B cell (primary cell): Measurements from ENCODE around the gene ELFN2.

Experiments
- EZH2 ChIP-seq: IDR thresholded peaks from 2 replicates; pipeline ENCODE4 v1.6.1; 2012; ENCODE audit warnings: borderline replicate concordance, low read depth, mild to moderate bottlenecking, moderate library complexity, low read length; ENCODE audit not compliant: insufficient read depth, poor library complexity, severe bottlenecking
- TF ChIP-seq, protein P1 (sequence below): fragments of 200-600 bp; IDR thresholded peaks from one replicate; pipeline ENCODE4 v1.8.0; 2022; ENCODE audit warnings: antibody characterized with exemption, mild to moderate bottlenecking

DNA sequence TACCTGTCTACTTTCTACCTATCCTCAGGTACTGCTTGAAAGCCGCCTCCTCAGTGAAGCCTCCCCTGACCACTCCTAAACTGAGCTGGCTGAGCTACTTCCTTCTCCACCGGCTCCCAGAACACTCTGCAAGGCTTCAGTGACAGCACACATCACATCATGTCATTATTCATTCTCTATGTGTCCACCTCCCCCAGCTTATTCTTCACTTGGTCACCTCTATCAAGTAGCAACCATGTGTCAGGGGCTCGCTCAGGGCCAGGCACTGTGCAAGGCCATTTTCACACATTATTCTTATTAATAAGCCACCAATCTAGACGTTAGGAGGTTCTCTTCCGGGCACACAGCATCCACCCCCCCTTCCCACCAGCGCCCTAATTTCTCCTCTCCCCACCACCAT is 3.7 kb upstream of the ELFN2 start:
- TF ChIP-seq, protein P1, sequence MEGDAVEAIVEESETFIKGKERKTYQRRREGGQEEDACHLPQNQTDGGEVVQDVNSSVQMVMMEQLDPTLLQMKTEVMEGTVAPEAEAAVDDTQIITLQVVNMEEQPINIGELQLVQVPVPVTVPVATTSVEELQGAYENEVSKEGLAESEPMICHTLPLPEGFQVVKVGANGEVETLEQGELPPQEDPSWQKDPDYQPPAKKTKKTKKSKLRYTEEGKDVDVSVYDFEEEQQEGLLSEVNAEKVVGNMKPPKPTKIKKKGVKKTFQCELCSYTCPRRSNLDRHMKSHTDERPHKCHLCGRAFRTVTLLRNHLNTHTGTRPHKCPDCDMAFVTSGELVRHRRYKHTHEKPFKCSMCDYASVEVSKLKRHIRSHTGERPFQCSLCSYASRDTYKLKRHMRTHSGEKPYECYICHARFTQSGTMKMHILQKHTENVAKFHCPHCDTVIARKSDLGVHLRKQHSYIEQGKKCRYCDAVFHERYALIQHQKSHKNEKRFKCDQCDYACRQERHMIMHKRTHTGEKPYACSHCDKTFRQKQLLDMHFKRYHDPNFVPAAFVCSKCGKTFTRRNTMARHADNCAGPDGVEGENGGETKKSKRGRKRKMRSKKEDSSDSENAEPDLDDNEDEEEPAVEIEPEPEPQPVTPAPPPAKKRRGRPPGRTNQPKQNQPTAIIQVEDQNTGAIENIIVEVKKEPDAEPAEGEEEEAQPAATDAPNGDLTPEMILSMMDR: no peak
- TF ChIP-seq EZH2: no peak
